Small intestine (tissue), 7 donors: ENCODE data around the gene ZNF354B. TPM values are rescaled to one million over a fixed set of nuclear protein-coding genes. Genes with fewer than 3 reads are reported as not detected.
"Not testable (repeated sequence)": the region's sequence is repeated elsewhere in the genome, so short reads cannot be mapped to it uniquely, and the experiment has no call there.

ENCODE experiments used
- DNase-seq, 2 donors: peaks; one replicate each; pipeline versions ENCODE4 v3.0.0 to v3.0.0-alpha.2; 2013
- FAIRE-seq: peaks from 2 replicates; lab custom pipeline; 2012; peaks lifted over from hg19 to GRCh38; lab: Jason Lieb, UNC
- H3K27ac ChIP-seq, 3 donors: one replicate each; pipeline ENCODE4 v1.5.1; 2013; ENCODE audit warnings: low read length in 2 of 3, mild to moderate bottlenecking in 2 of 3, control low read depth in 1 of 3, inconsistent platforms in 1 of 3, low read depth in 1 of 3, moderate library complexity in 1 of 3
- H3K27me3 ChIP-seq, 3 donors: one replicate each; pipeline ENCODE4 v1.6.1; 2013; ENCODE audit warnings: low read length in 3 of 3, inconsistent platforms in 1 of 3; ENCODE audit not compliant: control insufficient read depth in 3 of 3, insufficient read depth in 3 of 3
- H3K36me3 ChIP-seq, 3 donors: one replicate each; pipeline ENCODE4 v1.6.1; 2013; ENCODE audit warnings: low read length in 3 of 3, inconsistent platforms in 1 of 3, low read depth in 1 of 3, mild to moderate bottlenecking in 1 of 3, moderate library complexity in 1 of 3; ENCODE audit not compliant: control insufficient read depth in 3 of 3, insufficient read depth in 2 of 3
- H3K4me1 ChIP-seq, 3 donors: one replicate each; pipeline ENCODE4 v1.6.1; 2013; ENCODE audit warnings: low read length in 2 of 3, inconsistent platforms in 1 of 3, low read depth in 1 of 3, mild to moderate bottlenecking in 1 of 3, moderate library complexity in 1 of 3; ENCODE audit not compliant: control insufficient read depth in 3 of 3, insufficient read depth in 2 of 3
- H3K4me3 ChIP-seq, 3 donors: one replicate each; pipeline ENCODE4 v1.5.1; 2013; ENCODE audit warnings: low read length in 3 of 3, control low read depth in 1 of 3, inconsistent platforms in 1 of 3, low read depth in 1 of 3, mild to moderate bottlenecking in 1 of 3, moderate library complexity in 1 of 3
- H3K9me3 ChIP-seq, 2 donors: one replicate each; pipeline ENCODE4 v1.6.1; 2013; ENCODE audit warnings: low read depth in 1 of 2, low read length in 1 of 2; ENCODE audit not compliant: control insufficient read depth in 2 of 2, insufficient read depth in 1 of 2
- WGBS, 3 donors: extraction: QIAGEN DNeasy Blood & Tissue Kit; methylation state at CpG; one replicate each; pipeline ENCODE4 v1.1.7; 2013; 5-methylcytosine and 5-hydroxymethylcytosine counted together
- polyA plus RNA-seq, 4 donors: library from polyadenylated mRNA; stranded (reverse) in 3 of 4; unstranded in 1 of 4; fragments of 200-250 nt in 3 of 4; fragments of 120-200 nt in 1 of 4; gene quantifications; one replicate each; pipeline versions ENCODE4 v1.2.1 to v1.2.3, GENCODE V29; 2013
- donor health status: healthy with polysubstance abuse.
- donor health status: control.
- donor health status: control.
- donor health status: Bipolar disorder and iron deficiency.
- donor health status: healthy.

ZNF354B gene
- polyA plus RNA-seq, 4 donors, result 4.4 to 27.8 (median 6.3) TPM

- 0 to 5% methylated on average over 3 to 15 of the region's 31 CpGs; no CpG with 5 or more reads in 1 of the 3 donors for WGBS, 3 donors
- H3K9me3 ChIP-seq, H3K27me3 ChIP-seq, FAIRE-seq, DNase-seq, H3K4me1 ChIP-seq: not testable (repeated sequence)
- Histone ChIP-seq H3K36me3 (peaks cover 0 to 15% (median 0%) of the 10 kb centered on the region in 3 donors), H3K27ac (peak overlapping the region in 1 of 3 donors; percentile 69), H3K4me3 (peak overlapping the region; percentile 55 to 94 (median 75))
These were observed 862 bp downstream of the ZNF354B start for GRCh38 chr5:178860615-178861014.

- no peak overlapping the region for H3K4me3 ChIP-seq
- WGBS, 3 donors, result 96 to 98% (median 97%) methylated on average over 8 of the region's 8 CpGs
- H3K27me3 ChIP-seq, result no peaks in the 10 kb centered on the region
- H3K36me3 ChIP-seq, result peaks cover 2 to 19% (median 7%) of the 10 kb centered on the region in 3 donors
- DNase-seq, result no peak
- H3K9me3 ChIP-seq, result peaks cover 0 to 14% of the 10 kb centered on the region in 2 donors
- H3K27ac ChIP-seq, result no peak overlapping the region
- H3K4me1 ChIP-seq, result peaks cover 0 to 4% (median 0%) of the 10 kb centered on the region in 3 donors
- FAIRE-seq, result no peak
These were observed 1.9 kb downstream of the ZNF354B start for GRCh38 chr5:178861627-178862026.

GRCh38 chr5:178866946-178867345 is 7.2 kb downstream of the ZNF354B start:
- H3K27me3 ChIP-seq, result no peaks in the 10 kb centered on the region
- no peak for FAIRE-seq
- no peak for DNase-seq
- WGBS, 3 donors, result 80 to 92% (median 81%) methylated on average over 4 of the region's 4 CpGs
- no peak overlapping the region for H3K27ac ChIP-seq
- H3K4me1 ChIP-seq, result no peaks in the 10 kb centered on the region
- H3K4me3 ChIP-seq, result no peak overlapping the region
- H3K9me3 ChIP-seq, result peaks cover 0 to 43% of the 10 kb centered on the region in 2 donors
- peaks cover 20 to 53% (median 32%) of the 10 kb centered on the region in 3 donors for H3K36me3 ChIP-seq

GRCh38 chr5:178869577-178869976 is 9.8 kb downstream of the ZNF354B start:
- H3K9me3 ChIP-seq, result peaks cover 0 to 51% of the 10 kb centered on the region in 2 donors
- no peak for DNase-seq
- H3K36me3 ChIP-seq, result peaks cover 20 to 55% (median 41%) of the 10 kb centered on the region in 3 donors
- H3K27ac ChIP-seq, result no peak overlapping the region
- no peak for FAIRE-seq
- no peaks in the 10 kb centered on the region for H3K4me1 ChIP-seq
- no peaks in the 10 kb centered on the region for H3K27me3 ChIP-seq
- H3K4me3 ChIP-seq, result no peak overlapping the region
- WGBS, 3 donors, result 87 to 93% (median 88%) methylated on average over 8 of the region's 8 CpGs

- H3K27me3 ChIP-seq, result no peaks in the 10 kb centered on the region
- H3K4me3 ChIP-seq, result no peak overlapping the region
- no peak overlapping the region for H3K27ac ChIP-seq
- peaks cover 24 to 57% (median 49%) of the 10 kb centered on the region in 3 donors for H3K36me3 ChIP-seq
- H3K9me3 ChIP-seq, result peaks cover 0 to 56% of the 10 kb centered on the region in 2 donors
- DNase-seq (no peak), FAIRE-seq (no peak)
- H3K4me1 ChIP-seq, result no peaks in the 10 kb centered on the region
- 92 to 97% (median 96%) methylated on average over 8 of the region's 8 CpGs for WGBS, 3 donors
These were observed 10.7 kb downstream of the ZNF354B start for GRCh38 chr5:178870411-178870810.

GRCh38 chr5:178872302-178872701 is 12.5 kb downstream of the ZNF354B start:
- H3K9me3 ChIP-seq, result peaks cover 0 to 62% of the 10 kb centered on the region in 2 donors
- no peaks in the 10 kb centered on the region for H3K4me1 ChIP-seq
- WGBS, 3 donors, result 81 to 97% (median 93%) methylated on average over 1 of the region's 1 CpG
- H3K27me3 ChIP-seq, result no peaks in the 10 kb centered on the region
- H3K27ac ChIP-seq, result no peak overlapping the region
- peaks cover 26 to 61% (median 51%) of the 10 kb centered on the region in 3 donors for H3K36me3 ChIP-seq
- DNase-seq (no peak), FAIRE-seq (no peak)
- no peak overlapping the region for H3K4me3 ChIP-seq

GRCh38 chr5:178883115-178883694 is 23.5 kb downstream of the ZNF354B start:
- not testable (repeated sequence) for H3K4me1 ChIP-seq, FAIRE-seq, H3K4me3 ChIP-seq, H3K27ac ChIP-seq, DNase-seq, H3K27me3 ChIP-seq
- Histone ChIP-seq H3K9me3 (peaks cover 2 to 46% of the 10 kb centered on the region in 2 donors), H3K36me3 (peaks cover 7 to 29% (median 20%) of the 10 kb centered on the region in 3 donors)
- 96 to 100% (median 98%) methylated on average over 4 of the region's 4 CpGs for WGBS, 3 donors

- DNase-seq (no peak), FAIRE-seq (no peak)
- Histone ChIP-seq H3K36me3 (peaks cover 7 to 27% (median 20%) of the 10 kb centered on the region in 3 donors), H3K4me1 (no peaks in the 10 kb centered on the region), H3K9me3 (peaks cover 2 to 40% of the 10 kb centered on the region in 2 donors), H3K27ac (no peak overlapping the region), H3K4me3 (no peak overlapping the region), H3K27me3 (no peaks in the 10 kb centered on the region)
- WGBS, 3 donors, result 99 to 100% (median 99%) methylated on average over 6 of the region's 6 CpGs
These were observed 24.2 kb downstream of the ZNF354B start for GRCh38 chr5:178883815-178884430.
